Measurements from ENCODE around the gene LARGE1. TPM values are rescaled to one million over a fixed set of nuclear protein-coding genes. Genes with fewer than 3 reads are reported as not detected.

The LARGE1 gene
- total RNA-seq, 1 experiment from 2014 or later: 1.5 TPM

- TF ChIP-seq SP1 (IDR thresholded peaks at IDR 0.05; ENCODE audit: low read depth) (no peak), EGR1 (IDR thresholded peaks at IDR 0.05; ENCODE audit: low read depth) (no peak), TCF7L2 (IDR thresholded peaks at IDR 0.05; ENCODE audit: borderline replicate concordance, extremely low read depth, insufficient read depth, insufficient read length) (no peak), SIN3A (IDR thresholded peaks at IDR 0.05; ENCODE audit: low read depth) (no peak), EZH2 (IDR thresholded peaks at IDR 0.05) (no peak)
- TF ChIP-seq, protein P1, sequence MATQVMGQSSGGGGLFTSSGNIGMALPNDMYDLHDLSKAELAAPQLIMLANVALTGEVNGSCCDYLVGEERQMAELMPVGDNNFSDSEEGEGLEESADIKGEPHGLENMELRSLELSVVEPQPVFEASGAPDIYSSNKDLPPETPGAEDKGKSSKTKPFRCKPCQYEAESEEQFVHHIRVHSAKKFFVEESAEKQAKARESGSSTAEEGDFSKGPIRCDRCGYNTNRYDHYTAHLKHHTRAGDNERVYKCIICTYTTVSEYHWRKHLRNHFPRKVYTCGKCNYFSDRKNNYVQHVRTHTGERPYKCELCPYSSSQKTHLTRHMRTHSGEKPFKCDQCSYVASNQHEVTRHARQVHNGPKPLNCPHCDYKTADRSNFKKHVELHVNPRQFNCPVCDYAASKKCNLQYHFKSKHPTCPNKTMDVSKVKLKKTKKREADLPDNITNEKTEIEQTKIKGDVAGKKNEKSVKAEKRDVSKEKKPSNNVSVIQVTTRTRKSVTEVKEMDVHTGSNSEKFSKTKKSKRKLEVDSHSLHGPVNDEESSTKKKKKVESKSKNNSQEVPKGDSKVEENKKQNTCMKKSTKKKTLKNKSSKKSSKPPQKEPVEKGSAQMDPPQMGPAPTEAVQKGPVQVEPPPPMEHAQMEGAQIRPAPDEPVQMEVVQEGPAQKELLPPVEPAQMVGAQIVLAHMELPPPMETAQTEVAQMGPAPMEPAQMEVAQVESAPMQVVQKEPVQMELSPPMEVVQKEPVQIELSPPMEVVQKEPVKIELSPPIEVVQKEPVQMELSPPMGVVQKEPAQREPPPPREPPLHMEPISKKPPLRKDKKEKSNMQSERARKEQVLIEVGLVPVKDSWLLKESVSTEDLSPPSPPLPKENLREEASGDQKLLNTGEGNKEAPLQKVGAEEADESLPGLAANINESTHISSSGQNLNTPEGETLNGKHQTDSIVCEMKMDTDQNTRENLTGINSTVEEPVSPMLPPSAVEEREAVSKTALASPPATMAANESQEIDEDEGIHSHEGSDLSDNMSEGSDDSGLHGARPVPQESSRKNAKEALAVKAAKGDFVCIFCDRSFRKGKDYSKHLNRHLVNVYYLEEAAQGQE (IDR thresholded peaks at IDR 0.05; ENCODE audit: low read depth): no peak
- TF ChIP-seq, protein P2, sequence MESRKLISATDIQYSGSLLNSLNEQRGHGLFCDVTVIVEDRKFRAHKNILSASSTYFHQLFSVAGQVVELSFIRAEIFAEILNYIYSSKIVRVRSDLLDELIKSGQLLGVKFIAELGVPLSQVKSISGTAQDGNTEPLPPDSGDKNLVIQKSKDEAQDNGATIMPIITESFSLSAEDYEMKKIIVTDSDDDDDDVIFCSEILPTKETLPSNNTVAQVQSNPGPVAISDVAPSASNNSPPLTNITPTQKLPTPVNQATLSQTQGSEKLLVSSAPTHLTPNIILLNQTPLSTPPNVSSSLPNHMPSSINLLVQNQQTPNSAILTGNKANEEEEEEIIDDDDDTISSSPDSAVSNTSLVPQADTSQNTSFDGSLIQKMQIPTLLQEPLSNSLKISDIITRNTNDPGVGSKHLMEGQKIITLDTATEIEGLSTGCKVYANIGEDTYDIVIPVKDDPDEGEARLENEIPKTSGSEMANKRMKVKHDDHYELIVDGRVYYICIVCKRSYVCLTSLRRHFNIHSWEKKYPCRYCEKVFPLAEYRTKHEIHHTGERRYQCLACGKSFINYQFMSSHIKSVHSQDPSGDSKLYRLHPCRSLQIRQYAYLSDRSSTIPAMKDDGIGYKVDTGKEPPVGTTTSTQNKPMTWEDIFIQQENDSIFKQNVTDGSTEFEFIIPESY (IDR thresholded peaks at IDR 0.05; ENCODE audit: extremely low read depth, insufficient replicate concordance, low read length): no peak
- Histone ChIP-seq H3K4me3 (replicated peaks in 1 of 2; ENCODE audit: low read depth in 1 of 2, low read length in 2 of 2) (no peak overlapping the region), H3K27me3 (ENCODE audit: insufficient read depth, low read length) (no peaks in the 10 kb centered on the region), H3K36me3 (ENCODE audit: control insufficient read depth in 1 of 2, insufficient read depth in 2 of 2, low read length in 2 of 2) (no peaks in the 10 kb centered on the region), H3K79me2 (ENCODE audit: insufficient read depth, low read length) (no peaks in the 10 kb centered on the region), H3K9ac (ENCODE audit: low read length) (no peak overlapping the region), H4K20me1 (ENCODE audit: insufficient read depth) (no peaks in the 10 kb centered on the region), H3K27ac (ENCODE audit: low read depth, low read length) (no peak overlapping the region), H3K9me3 (ENCODE audit: control insufficient read depth in 1 of 2, insufficient read depth in 1 of 2, low read depth in 1 of 2, low read length in 2 of 2) (peaks cover 12 to 33% of the 10 kb centered on the region in 2 experiments; a peak in 2 of 4 replicates), H3K4me1 (ENCODE audit: control insufficient read depth in 1 of 2, insufficient read depth in 2 of 2, low read length in 2 of 2) (no peaks in the 10 kb centered on the region), H3K4me2 (ENCODE audit: low read length) (no peak overlapping the region), H3K9me2 (ENCODE audit: insufficient read depth) (no peaks in the 10 kb centered on the region), H2AFZ (ENCODE audit: low read depth, low read length, poor library complexity, severe bottlenecking) (no peak overlapping the region)
- no TSS peak for BruUV-seq (replicated peaks)
- ChIA-PET CTCF (no interaction called here), POLR2A (no interaction called here), RAD21 (ENCODE audit: low non-redundant PET in 1 of 2, low total read pairs in 2 of 2, uncharacterized antibody in 2 of 2, unreplicated experiment in 2 of 2) (no interaction called here)
- ATAC-seq (no peak), DNase-seq (ENCODE audit: low read depth, low spot score) (no peak)
- intact Hi-C loops (cut with micrococcal nuclease): no loop called here
Observed at GRCh38 chr22:33431300-33431699, 489.0 kb downstream of the LARGE1 start.
